Common myeloid progenitor, CD34-positive (primary cell): Measurements from ENCODE around the gene ANKRD16.
"Not testable (repeated sequence)": the region's sequence is repeated elsewhere in the genome, so short reads cannot be mapped to it uniquely, and the experiment has no call there.

ENCODE experiments used
- CTCF ChIA-PET: fragments of 350-600 bp; sonication (Branson Sonifier 250); formaldehyde crosslinking; loops from one replicate; lab custom pipeline; 2021; ENCODE audit warnings: antibody characterized with exemption; lab: Charles Lee
- POLR2A ChIA-PET: fragments of 350-600 bp; sonication (Branson Sonifier 250); formaldehyde crosslinking; loops from one replicate; lab custom pipeline; 2021; ENCODE audit warnings: antibody characterized with exemption; lab: Charles Lee
- DNase-seq, 3 donors: peaks; one replicate each; pipeline versions ENCODE4 v3.0.0 to v3.0.0-alpha.2; 2013
- H3K27ac ChIP-seq, 2 experiments: 1 replicate in 1 of 2; 2 replicates in 1 of 2; pipeline ENCODE4 v1.7.0; 2013; ENCODE audit warnings: inconsistent platforms in 2 of 2, low read length in 2 of 2, mild to moderate bottlenecking in 2 of 2, low read depth in 1 of 2, moderate library complexity in 1 of 2; ENCODE audit not compliant: severe bottlenecking in 2 of 2, insufficient read depth in 1 of 2, poor library complexity in 1 of 2
- H3K27me3 ChIP-seq, 5 experiments: replicated peaks in 2 of 5; 1 replicate in 3 of 5; 2 replicates in 2 of 5; pipeline versions ENCODE4 v1.6.1 to v1.7.0; 2013; ENCODE audit warnings: low read length in 4 of 5, mild to moderate bottlenecking in 2 of 5, moderate library complexity in 2 of 5, inconsistent platforms in 1 of 5; ENCODE audit not compliant: insufficient read depth in 5 of 5, control insufficient read depth in 4 of 5
- H3K36me3 ChIP-seq, 4 experiments: 1 replicate in 2 of 4; 2 replicates in 2 of 4; pipeline versions ENCODE4 v1.6.1 to v1.7.0; 2013; ENCODE audit warnings: low read length in 3 of 4, control low read depth in 1 of 4, mild to moderate bottlenecking in 1 of 4; ENCODE audit not compliant: control insufficient read depth in 4 of 4, insufficient read depth in 4 of 4
- H3K4me1 ChIP-seq, 4 experiments: 1 replicate in 3 of 4; 2 replicates in 1 of 4; pipeline versions ENCODE4 v1.6.1 to v1.7.1; 2013; ENCODE audit warnings: low read length in 3 of 4, mild to moderate bottlenecking in 3 of 4, control low read depth in 1 of 4, inconsistent platforms in 1 of 4, moderate library complexity in 1 of 4; ENCODE audit not compliant: control insufficient read depth in 4 of 4, insufficient read depth in 4 of 4; ENCODE audit errors: control extremely low read depth in 1 of 4
- H3K4me3 ChIP-seq, 7 experiments: 1 replicate in 4 of 7; 2 replicates in 3 of 7; pipeline versions ENCODE4 v1.5.1 to v1.7.0; 2013; ENCODE audit warnings: mild to moderate bottlenecking in 7 of 7, low read length in 6 of 7, moderate library complexity in 6 of 7, inconsistent platforms in 2 of 7, low read depth in 2 of 7, control low read depth in 1 of 7; ENCODE audit not compliant: insufficient read depth in 4 of 7, control insufficient read depth in 1 of 7; ENCODE audit errors: extremely low read depth in 1 of 7
- H3K9me3 ChIP-seq, 5 experiments: 1 replicate in 4 of 5; 2 replicates in 1 of 5; pipeline versions ENCODE4 v1.6.1 to v1.7.1; 2013; ENCODE audit warnings: low read length in 4 of 5, mild to moderate bottlenecking in 2 of 5, inconsistent platforms in 1 of 5, low read depth in 1 of 5, moderate library complexity in 1 of 5; ENCODE audit not compliant: control insufficient read depth in 4 of 5, insufficient read depth in 2 of 5; ENCODE audit errors: control extremely low read depth in 1 of 5
- WGBS: methylation state at CpG from one replicate; pipeline ENCODE4 v1.1.5; 2013; ENCODE audit not compliant: insufficient coverage; 5-methylcytosine and 5-hydroxymethylcytosine counted together

The ANKRD16 gene

GRCh38 chr10:5846667-5847066 lies 43.0 kb downstream of the ANKRD16 start:
- WGBS: 100% methylated on average over 1 of the region's 4 CpGs

GRCh38 chr10:5844345-5845055 lies 45.2 kb downstream of the ANKRD16 start:
- Histone ChIP-seq H3K27me3 (no peaks in the 10 kb centered on the region), H3K36me3 (no peaks in the 10 kb centered on the region), H3K4me3 (no peak overlapping the region), H3K9me3 (no peaks in the 10 kb centered on the region), H3K4me1 (peaks cover 0 to 10% (median under 1%) of the 10 kb centered on the region in 4 experiments), H3K27ac (no peak overlapping the region)
- CTCF ChIA-PET: no interaction called here
- 98% methylated on average over 11 of the region's 13 CpGs for WGBS
- DNase-seq: no peak
- POLR2A ChIA-PET: interaction anchor here (1.3 kb wide), 1 partner anchor 8 kb away, joined by 3 read pairs; no protein-coding TSS in a partner anchor

More at GRCh38 chr10:5846667-5847066, 43.0 kb downstream of the ANKRD16 start:
- H3K9me3 ChIP-seq, H3K27ac ChIP-seq, H3K4me3 ChIP-seq, H3K27me3 ChIP-seq, H3K4me1 ChIP-seq, DNase-seq, H3K36me3 ChIP-seq: not testable (repeated sequence)
- POLR2A ChIA-PET: interaction anchor here (0.6 kb wide), 1 partner anchor 79 kb away, joined by 3 read pairs; no protein-coding TSS in a partner anchor
- CTCF ChIA-PET: interaction anchor here (1.3 kb wide), 1 partner anchor 23 kb away, joined by 6 read pairs; no protein-coding TSS in a partner anchor

GRCh38 chr10:5843686-5844344 lies 45.9 kb downstream of the ANKRD16 start:
- Histone ChIP-seq H3K4me3 (no peak overlapping the region), H3K27ac (no peak overlapping the region), H3K9me3 (no peaks in the 10 kb centered on the region), H3K4me1 (peaks cover 0 to 10% (median under 1%) of the 10 kb centered on the region in 4 experiments), H3K27me3 (no peaks in the 10 kb centered on the region), H3K36me3 (no peaks in the 10 kb centered on the region)
- 77% methylated on average over 3 of the region's 4 CpGs for WGBS
- ChIA-PET CTCF (no interaction called here), POLR2A (interaction anchor here (1.3 kb wide), 1 partner anchor 9 kb away, joined by 3 read pairs; no protein-coding TSS in a partner anchor)
- no peak for DNase-seq

- 93% methylated on average over 13 of the region's 14 CpGs for WGBS
- POLR2A ChIA-PET: no interaction called here
- CTCF ChIA-PET: interaction anchor here (0.9 to 1.3 kb wide), 2 partner anchors 13 to 15 kb away, joined by 3 read pairs; no protein-coding TSS in a partner anchor
- H3K4me1 ChIP-seq: peaks cover 0 to 10% (median under 1%) of the 10 kb centered on the region in 4 experiments
- no peaks in the 10 kb centered on the region for H3K9me3 ChIP-seq
- no peak overlapping the region for H3K4me3 ChIP-seq
- H3K36me3 ChIP-seq: no peaks in the 10 kb centered on the region
- DNase-seq: no peak
- peak overlapping the region in 1 of 2 experiments; percentile 38 for H3K27ac ChIP-seq
- H3K27me3 ChIP-seq: no peaks in the 10 kb centered on the region
These were observed 47.7 kb downstream of the ANKRD16 start for GRCh38 chr10:5841965-5842364.

GRCh38 chr10:5840314-5841307 lies 49.1 kb downstream of the ANKRD16 start:
- Histone ChIP-seq H3K27ac (peak overlapping the region in 1 of 2 experiments; percentile 40), H3K36me3 (no peaks in the 10 kb centered on the region), H3K4me1 (peaks cover 0 to 4% (median under 1%) of the 10 kb centered on the region in 4 experiments), H3K4me3 (peak overlapping the region in 1 of 7 experiments; percentile 33), H3K9me3 (no peaks in the 10 kb centered on the region), H3K27me3 (no peaks in the 10 kb centered on the region)
- ChIA-PET POLR2A (no interaction called here), CTCF (interaction anchor here (0.8 to 1.3 kb wide), 4 partner anchors 14 to 28 kb away, joined by 3 to 4 read pairs (median 3); no protein-coding TSS in a partner anchor)
- 57% methylated on average over 39 of the region's 40 CpGs for WGBS
- peak; percentile 26 to 71 (median 55) for DNase-seq

GRCh38 chr10:5836181-5836580 lies 53.5 kb downstream of the ANKRD16 start:
- H3K4me3 ChIP-seq, H3K4me1 ChIP-seq, H3K36me3 ChIP-seq, H3K27me3 ChIP-seq, H3K9me3 ChIP-seq, DNase-seq, H3K27ac ChIP-seq, CTCF ChIA-PET, POLR2A ChIA-PET: not testable (repeated sequence)
- WGBS: 100% methylated on average over 2 of the region's 2 CpGs
